K562 (cell line): Measurements from ENCODE around the gene ZSCAN22. TPM values are rescaled to one million over a fixed set of nuclear protein-coding genes. Genes with fewer than 3 reads are reported as not detected.

Experiments
- ATAC-seq: fragments of 200-7000 bp; cut with Tn5 transposase; 3 replicates; pipeline ENCODE4 v1.9.1; 2020; ENCODE audit warnings: moderate library complexity
- BruUV-seq: library from RNA; stranded (reverse); fragments of 400-500 nt; replicated peaks from 2 replicates; lab custom pipeline; 2021; lab: Mats Ljungman, UMichigan
- CTCF ChIA-PET: fragments of 300-600 bp; formaldehyde crosslinking; extraction: SDS; loops from one replicate; lab custom pipeline; 2021; ENCODE audit warnings: low intra/inter-chr PET ratio; lab: Yijun Ruan, JAX
- POLR2A ChIA-PET: fragments of 300-600, 350-650 bp; sonication (Branson Sonifier 250); formaldehyde crosslinking; extraction: SDS; loops from one replicate; lab custom pipeline; 2021; ENCODE audit warnings: antibody characterized with exemption, inconsistent platforms; lab: Yijun Ruan, JAX
- DNase-seq, 4 experiments: peaks; one replicate each; pipeline versions ENCODE4 v3.0.0 to v3.0.0-alpha.2; 2011 to 2018; ENCODE audit warnings: low spot score in 3 of 4, mixed read lengths in 3 of 4; ENCODE audit errors: extremely low read depth in 1 of 4
- FAIRE-seq: peaks from 2 replicates; lab custom pipeline; 2011; peaks lifted over from hg19 to GRCh38; lab: Jason Lieb, UNC
- H2AFZ ChIP-seq: 2 replicates; pipeline ENCODE4 v1.6.0; 2011; ENCODE audit warnings: low read depth, low read length, control low read depth, inconsistent platforms
- H3K27ac ChIP-seq: fragments of 200-600 bp; 3 replicates; pipeline ENCODE4 v1.8.0; 2011; ENCODE audit warnings: low read depth, mild to moderate bottlenecking, control low read depth, inconsistent platforms, low read length, moderate library complexity, mixed read lengths; ENCODE audit errors: extremely low read depth
- H3K27me3 ChIP-seq, 2 experiments: fragments of 300-600 bp in 1 of 2; 2 replicates in 1 of 2; 3 replicates in 1 of 2; pipeline versions ENCODE4 v1.6.0 to v1.8.0; 2011; ENCODE audit warnings: inconsistent platforms in 2 of 2, low read length in 2 of 2, mild to moderate bottlenecking in 1 of 2, mixed read lengths in 1 of 2, moderate library complexity in 1 of 2; ENCODE audit not compliant: control insufficient read depth in 2 of 2, insufficient read depth in 2 of 2
- H3K36me3 ChIP-seq: fragments of 300-600 bp; 3 replicates; pipeline ENCODE4 v1.8.0; 2011; ENCODE audit warnings: mild to moderate bottlenecking, low read length, inconsistent platforms; ENCODE audit not compliant: control insufficient read depth, insufficient read depth
- H3K4me1 ChIP-seq, 2 experiments: fragments of 200-600 bp in 1 of 2; replicated peaks in 1 of 2; 2 replicates in 1 of 2; 3 replicates in 1 of 2; pipeline versions ENCODE4 v1.5.1 to v1.8.0; 2011; ENCODE audit warnings: inconsistent platforms in 2 of 2, low read length in 2 of 2, mild to moderate bottlenecking in 1 of 2, mixed read lengths in 1 of 2, moderate library complexity in 1 of 2; ENCODE audit not compliant: control insufficient read depth in 2 of 2, insufficient read depth in 2 of 2
- H3K4me2 ChIP-seq: 2 replicates; pipeline ENCODE4 v1.6.1; 2011; ENCODE audit warnings: low read length, control low read depth, inconsistent platforms, mixed read lengths; ENCODE audit not compliant: insufficient read depth
- H3K4me3 ChIP-seq: fragments of 200-600 bp; sonication (generic), shearing (Covaris generic); 2 replicates; pipeline ENCODE4 v1.5.1; 2016; ENCODE audit warnings: control low read depth, inconsistent platforms
- H3K79me2 ChIP-seq: fragments of 200-600 bp; 3 replicates; pipeline ENCODE4 v1.8.0; 2011; ENCODE audit warnings: low read length, inconsistent platforms; ENCODE audit not compliant: control insufficient read depth, insufficient read depth
- H3K9ac ChIP-seq, 2 experiments: 2 replicates each; pipeline versions ENCODE4 v1.6.0 to v1.6.1; 2011; ENCODE audit warnings: low read depth in 2 of 2, low read length in 2 of 2, control low read depth in 1 of 2, inconsistent platforms in 1 of 2, mild to moderate bottlenecking in 1 of 2, mixed read lengths in 1 of 2; ENCODE audit not compliant: insufficient read depth in 1 of 2
- H3K9me1 ChIP-seq: one replicate; pipeline ENCODE4 v1.6.0; 2011; ENCODE audit warnings: inconsistent platforms, mild to moderate bottlenecking, low read length, moderate library complexity; ENCODE audit not compliant: control insufficient read depth, insufficient read depth
- H3K9me3 ChIP-seq: replicated peaks from 2 replicates; pipeline ENCODE4 v1.5.1; 2011; ENCODE audit warnings: low read depth, low read length, inconsistent platforms; ENCODE audit not compliant: control insufficient read depth, insufficient read depth
- H4K20me1 ChIP-seq: replicated peaks from 2 replicates; pipeline ENCODE4 v1.6.1; 2011; ENCODE audit warnings: low read length, inconsistent platforms, mixed read lengths; ENCODE audit not compliant: control insufficient read depth, insufficient read depth
- ARID1B ChIP-seq: fragments of 450-650 bp; IDR thresholded peaks from 2 replicates; pipeline ENCODE4 v1.6.1; 2016; ENCODE audit warnings: antibody characterized with exemption, mild to moderate bottlenecking, inconsistent platforms
- CC2D1A ChIP-seq: fragments of 450-650 bp; IDR thresholded peaks from 2 replicates; pipeline ENCODE4 v1.6.1; 2017; ENCODE audit warnings: mild to moderate bottlenecking
- HSF4 ChIP-seq: fragments of 250-450 bp; sonication (Bioruptor Pico); IDR thresholded peaks from 2 replicates; pipeline ENCODE4 v2.1.2; 2022; ENCODE audit warnings: mild to moderate bottlenecking, moderate library complexity, borderline replicate concordance
- KDM5B ChIP-seq: fragments of 200-600 bp; sonication (generic); IDR thresholded peaks from 2 replicates; pipeline ENCODE4 v1.6.1; 2012; ENCODE audit warnings: low read depth, mild to moderate bottlenecking, moderate library complexity, low read length, control low read depth, inconsistent platforms; ENCODE audit not compliant: insufficient replicate concordance
- MYC ChIP-seq, 2 experiments: fragments of 250-450 bp in 1 of 2; sonication (Bioruptor Pico) in 1 of 2; IDR thresholded peaks; 2 replicates each; pipeline versions ENCODE4 v1.5.1 to v1.6.1; 2012 to 2021; ENCODE audit warnings: low read depth in 2 of 2, borderline replicate concordance in 1 of 2, improper control_type of control experiment in 1 of 2, low read length in 1 of 2, mild to moderate bottlenecking in 1 of 2, moderate library complexity in 1 of 2
- NEUROD1 ChIP-seq: fragments of 150-350 bp; IDR thresholded peaks from 2 replicates; pipeline ENCODE4 v1.6.1; 2014; ENCODE audit warnings: borderline replicate concordance, low read length, low read depth; ENCODE audit not compliant: partially characterized antibody
- POLR2G ChIP-seq: fragments of 200-400 bp; formaldehyde crosslinking; IDR thresholded peaks from 2 replicates; pipeline ENCODE4 v1.6.1; 2017; ENCODE audit warnings: low read depth, mild to moderate bottlenecking, antibody characterized with exemption, low read length, moderate library complexity
- RBFOX2 ChIP-seq: fragments of 200-400 bp; formaldehyde crosslinking; IDR thresholded peaks from 2 replicates; pipeline ENCODE4 v1.6.1; 2017; ENCODE audit warnings: low read depth, mild to moderate bottlenecking, low read length, moderate library complexity
- SP1 ChIP-seq: sonication (generic); formaldehyde crosslinking; IDR thresholded peaks from 2 replicates; pipeline ENCODE4 v1.8.1; 2022; ENCODE audit warnings: mild to moderate bottlenecking, missing genetic modification reagents
- SREBF1 ChIP-seq: fragments of 150-350 bp; IDR thresholded peaks from 2 replicates; pipeline ENCODE4 v1.6.1; 2014; ENCODE audit warnings: antibody characterized with exemption, low read depth, low read length, borderline replicate concordance
- ZKSCAN3 ChIP-seq: fragments of 250-450 bp; sonication (Bioruptor Pico); IDR thresholded peaks from 2 replicates; pipeline ENCODE4 v1.4.0; 2020
- WGBS: fragments of 100-300 bp; shearing (Covaris generic); methylation state at CpG from one replicate; pipeline ENCODE4 v1.1.6; 2016; ENCODE audit warnings: low coverage, mixed read lengths; ENCODE audit not compliant: insufficient coverage; ENCODE audit errors: missing lambda C conversion rate; 5-methylcytosine and 5-hydroxymethylcytosine counted together
- in situ Hi-C: fragments of 300-500 bp; cut with MboI; formaldehyde crosslinking; loops from 4 replicates; pipeline ENCODE4 v1.15.0; 2018; ENCODE audit warnings: inconsistent platforms, mixed read lengths
- intact Hi-C: fragments of 100-400 bp; cut with micrococcal nuclease; formaldehyde crosslinking; loops from 2 replicates; pipeline ENCODE4 v1.14.2; 2022
- polyA plus RNA-seq, 8 experiments: library from polyadenylated mRNA; depleted of rRNA in 4 of 8; stranded (reverse) in 5 of 8; unstranded in 3 of 8; fragments of >200 nt; fragmentation: Nextera tagmentation in 2 of 8; fragmentation: Illumina TruSeq in 1 of 8; extraction: Ambion mirVana in 2 of 8; extraction: Trizol in 1 of 8; gene quantifications; 2 replicates each; pipeline versions ENCODE4 v1.2.1 to v1.2.3, GENCODE V29; 2011 to 2014; ENCODE audit warnings: inconsistent platforms in 1 of 8, missing spikeins in 1 of 8
- total RNA-seq, 7 experiments: library from RNA; depleted of rRNA in 6 of 7; stranded (reverse); fragments of >200 nt in 6 of 7; fragmentation: Illumina TruSeq in 2 of 7; extraction: Trizol in 2 of 7; gene quantifications; 2 replicates each; pipeline versions ENCODE4 v1.2.1 to v1.2.3, GENCODE V29; 2011 to 2021; ENCODE audit warnings: low replicate concordance in 1 of 7
- TF ChIP-seq, protein P1 (sequence below): sonication (generic); formaldehyde crosslinking; IDR thresholded peaks from 2 replicates; pipeline ENCODE4 v1.9.0; 2022; ENCODE audit warnings: mild to moderate bottlenecking, missing genetic modification reagents
- TF ChIP-seq, protein P2 (sequence below), 2 experiments: fragments of 200-800 bp in 1 of 2; sonication (Bioruptor generic) in 1 of 2; sonication (generic) in 1 of 2; formaldehyde crosslinking in 1 of 2; IDR thresholded peaks in 1 of 2; conservative IDR thresholded peaks in 1 of 2; 2 replicates each; pipeline versions ENCODE4 v1.5.0 to v1.6.1; 2016 to 2020; ENCODE audit warnings: missing compliant biosample characterization in 1 of 2, missing genetic modification characterization in 1 of 2, missing genetic modification reagents in 1 of 2
- TF ChIP-seq, protein P3 (sequence below): IDR thresholded peaks from 3 replicates; pipeline ENCODE4 v1.6.1; 2011; ENCODE audit warnings: borderline replicate concordance, mild to moderate bottlenecking, moderate library complexity; ENCODE audit not compliant: insufficient read length; ENCODE audit errors: extremely low read depth

ZSCAN22 gene
- total and polyA plus RNA-seq, 9 of the 15 experiments (the other 6 are each of a cell fraction or from before 2014, with no cell fraction given): 0.98 to 5.3 (median 3.0) TPM

DNA sequence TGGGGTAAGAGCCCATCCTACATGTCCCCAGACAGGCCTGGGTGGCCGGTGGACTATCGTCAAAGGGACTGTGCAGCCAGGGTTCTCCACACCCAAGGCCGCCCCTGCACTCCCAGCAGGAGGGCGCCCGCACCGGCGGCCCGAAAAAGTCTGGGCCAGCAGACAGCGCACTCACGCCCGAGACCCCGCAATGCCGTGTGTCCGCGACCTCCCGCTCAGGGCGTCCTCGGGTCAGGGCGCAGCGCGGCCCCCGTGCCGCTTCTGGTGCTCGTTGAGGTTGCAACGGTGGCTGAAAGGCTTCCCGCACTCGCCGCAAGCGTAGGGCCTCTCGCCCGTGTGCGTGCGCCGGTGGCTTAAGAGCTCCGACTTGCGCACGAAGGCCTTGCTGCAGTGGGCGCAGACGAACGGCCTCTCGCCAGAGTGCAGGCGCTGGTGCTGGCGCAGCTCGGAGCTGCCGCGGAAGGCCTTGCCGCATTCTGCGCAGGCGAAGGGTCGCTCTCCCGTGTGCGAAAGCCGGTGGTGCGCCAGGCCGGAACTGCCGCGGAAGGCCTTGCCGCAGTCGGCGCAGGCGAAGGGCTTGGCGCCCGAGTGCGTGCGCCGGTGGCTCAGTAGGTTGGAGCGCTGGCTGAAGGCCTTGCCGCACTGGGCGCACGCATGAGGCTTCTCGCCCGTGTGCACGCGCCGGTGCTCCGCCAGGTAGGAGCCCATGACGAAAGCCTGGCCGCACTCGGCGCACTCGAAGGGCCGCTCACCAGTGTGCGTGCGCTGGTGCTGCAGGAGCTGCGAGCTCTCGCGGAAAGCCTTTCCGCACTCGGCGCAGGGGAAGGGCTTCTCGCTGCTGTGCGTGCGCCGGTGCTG lies 29.3 kb downstream of the ZSCAN22 start:
- H4K20me1 ChIP-seq: no peaks in the 10 kb centered on the region
- H3K27ac ChIP-seq: no peak overlapping the region
- CTCF ChIA-PET: no interaction called here
- H3K27me3 ChIP-seq: no peaks in the 10 kb centered on the region
- H3K79me2 ChIP-seq: no peaks in the 10 kb centered on the region
- H2AFZ ChIP-seq: no peak overlapping the region
- DNase-seq (no peak), FAIRE-seq (no peak), ATAC-seq (no peak)
- in situ Hi-C loops (no loop called here), intact Hi-C loops (no loop called here)
- H3K36me3 ChIP-seq: no peaks in the 10 kb centered on the region
- no peak overlapping the region for H3K4me3 ChIP-seq
- no peak overlapping the region for H3K4me2 ChIP-seq
- POLR2A ChIA-PET: interaction anchor here (1.2 kb wide), 1 partner anchor 11 kb away, joined by 3 read pairs; no protein-coding TSS in a partner anchor
- H3K4me1 ChIP-seq: peaks cover 2 to 29% of the 10 kb centered on the region in 2 experiments; a peak in 3 of 5 replicates
- H3K9me3 ChIP-seq: no peaks in the 10 kb centered on the region
- no TSS peak for BruUV-seq
- 89% methylated on average over 60 of the region's 94 CpGs for WGBS
- H3K9me1 ChIP-seq: no peaks in the 10 kb centered on the region
- no peak overlapping the region for H3K9ac ChIP-seq
- no peak for TF ChIP-seq HSF4 (CRISPR knock-in tag)
- TF ChIP-seq POLR2G: peak; percentile 72
- TF ChIP-seq, protein P1, sequence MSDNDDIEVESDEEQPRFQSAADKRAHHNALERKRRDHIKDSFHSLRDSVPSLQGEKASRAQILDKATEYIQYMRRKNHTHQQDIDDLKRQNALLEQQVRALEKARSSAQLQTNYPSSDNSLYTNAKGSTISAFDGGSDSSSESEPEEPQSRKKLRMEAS (CRISPR knock-in tag): 0 out of 2 replicates have a peak, but pooled peaks have one; percentile 24
- no peak for TF ChIP-seq NEUROD1
- TF ChIP-seq CC2D1A: no peak
- no peak for TF ChIP-seq KDM5B
- 0 out of 2 replicates have a peak, but pooled peaks have one; percentile 32 for TF ChIP-seq RBFOX2
- no peak for TF ChIP-seq MYC (IDR thresholded peaks at IDR 0.05; ENCODE audit: low read depth, low read length)
- no peak for TF ChIP-seq MYC (CRISPR knock-in tag; IDR thresholded peaks at IDR 0.05; ENCODE audit: borderline replicate concordance, low read depth)
- no peak for TF ChIP-seq ZKSCAN3 (CRISPR knock-in tag)
- TF ChIP-seq, protein P2, sequence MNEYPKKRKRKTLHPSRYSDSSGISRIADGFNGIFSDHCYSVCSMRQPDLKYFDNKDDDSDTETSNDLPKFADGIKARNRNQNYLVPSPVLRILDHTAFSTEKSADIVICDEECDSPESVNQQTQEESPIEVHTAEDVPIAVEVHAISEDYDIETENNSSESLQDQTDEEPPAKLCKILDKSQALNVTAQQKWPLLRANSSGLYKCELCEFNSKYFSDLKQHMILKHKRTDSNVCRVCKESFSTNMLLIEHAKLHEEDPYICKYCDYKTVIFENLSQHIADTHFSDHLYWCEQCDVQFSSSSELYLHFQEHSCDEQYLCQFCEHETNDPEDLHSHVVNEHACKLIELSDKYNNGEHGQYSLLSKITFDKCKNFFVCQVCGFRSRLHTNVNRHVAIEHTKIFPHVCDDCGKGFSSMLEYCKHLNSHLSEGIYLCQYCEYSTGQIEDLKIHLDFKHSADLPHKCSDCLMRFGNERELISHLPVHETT (CRISPR knock-in tag; conservative IDR thresholded peaks at IDR 0.05 in 1 of 2, IDR thresholded peaks at IDR 0.05 in 1 of 2): no peak
- TF ChIP-seq SREBF1: no peak
- TF ChIP-seq SP1 (CRISPR knock-in tag): no peak
- TF ChIP-seq, protein P3, sequence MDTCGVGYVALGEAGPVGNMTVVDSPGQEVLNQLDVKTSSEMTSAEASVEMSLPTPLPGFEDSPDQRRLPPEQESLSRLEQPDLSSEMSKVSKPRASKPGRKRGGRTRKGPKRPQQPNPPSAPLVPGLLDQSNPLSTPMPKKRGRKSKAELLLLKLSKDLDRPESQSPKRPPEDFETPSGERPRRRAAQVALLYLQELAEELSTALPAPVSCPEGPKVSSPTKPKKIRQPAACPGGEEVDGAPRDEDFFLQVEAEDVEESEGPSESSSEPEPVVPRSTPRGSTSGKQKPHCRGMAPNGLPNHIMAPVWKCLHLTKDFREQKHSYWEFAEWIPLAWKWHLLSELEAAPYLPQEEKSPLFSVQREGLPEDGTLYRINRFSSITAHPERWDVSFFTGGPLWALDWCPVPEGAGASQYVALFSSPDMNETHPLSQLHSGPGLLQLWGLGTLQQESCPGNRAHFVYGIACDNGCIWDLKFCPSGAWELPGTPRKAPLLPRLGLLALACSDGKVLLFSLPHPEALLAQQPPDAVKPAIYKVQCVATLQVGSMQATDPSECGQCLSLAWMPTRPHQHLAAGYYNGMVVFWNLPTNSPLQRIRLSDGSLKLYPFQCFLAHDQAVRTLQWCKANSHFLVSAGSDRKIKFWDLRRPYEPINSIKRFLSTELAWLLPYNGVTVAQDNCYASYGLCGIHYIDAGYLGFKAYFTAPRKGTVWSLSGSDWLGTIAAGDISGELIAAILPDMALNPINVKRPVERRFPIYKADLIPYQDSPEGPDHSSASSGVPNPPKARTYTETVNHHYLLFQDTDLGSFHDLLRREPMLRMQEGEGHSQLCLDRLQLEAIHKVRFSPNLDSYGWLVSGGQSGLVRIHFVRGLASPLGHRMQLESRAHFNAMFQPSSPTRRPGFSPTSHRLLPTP: no peak
- no peak for TF ChIP-seq ARID1B
